Panc1 (cell line): ENCODE data around the gene BBS9.

Experiments
- CTCF ChIP-seq: fragments of 450-650 bp; IDR thresholded peaks from 2 replicates; pipeline ENCODE4 v1.5.1; 2017; ENCODE audit warnings: mild to moderate bottlenecking
- POLR2AphosphoS5 ChIP-seq: IDR thresholded peaks from 2 replicates; pipeline ENCODE4 v1.6.1; 2012; ENCODE audit warnings: mild to moderate bottlenecking, low read depth, low read length, moderate library complexity
- REST ChIP-seq, 2 experiments: IDR thresholded peaks; 2 replicates each; pipeline ENCODE4 v1.6.1; 2011 to 2012; ENCODE audit warnings: low read depth in 2 of 2, control low read depth in 1 of 2, low read length in 1 of 2, mild to moderate bottlenecking in 1 of 2, moderate library complexity in 1 of 2; ENCODE audit not compliant: insufficient read depth in 1 of 2
- SIN3A ChIP-seq: IDR thresholded peaks from 2 replicates; pipeline ENCODE4 v1.6.1; 2012; ENCODE audit warnings: low read depth, mild to moderate bottlenecking, low read length, moderate library complexity, borderline replicate concordance; ENCODE audit not compliant: insufficient read depth

- TF ChIP-seq REST (IDR thresholded peaks at IDR 0.05; ENCODE audit: insufficient read depth in 1 of 2, low read depth in 2 of 2, low read length in 1 of 2) (no peak), CTCF (no peak), POLR2AphosphoS5 (no peak), SIN3A (no peak)
Observed at GRCh38 chr7:33452805-33453502, 323.6 kb downstream of the BBS9 start.
